ENCODE measurements around the gene PPIE. TPM values are rescaled to one million over a fixed set of nuclear protein-coding genes. Genes with fewer than 3 reads are reported as not detected.
A peak's percentile ranks its signal among the peaks of the same experiment; 100 is the strongest.
"Not testable (repeated sequence)": the region's sequence is repeated elsewhere in the genome, so short reads cannot be mapped to it uniquely, and the experiment has no call there.

Gene PPIE
- total RNA-seq, 1 donor from 2014 or later = 32.4 TPM

GRCh38 chr1:39798859-39799769 is 60.4 kb downstream of the PPIE start:
- H3K27ac ChIP-seq; H3K27me3 ChIP-seq; DNase-seq (ENCODE audit: extremely low spot score in 2 of 2); H3K36me3 ChIP-seq; H3K4me3 ChIP-seq; intact Hi-C loops (cut with DNase I); H3K9me3 ChIP-seq; H3K4me1 ChIP-seq: not testable (repeated sequence)
- TF ChIP-seq POLR2AphosphoS5 (IDR thresholded peaks at IDR 0.05; ENCODE audit: insufficient read depth in 1 of 2, low read depth in 1 of 2) = peak in 1 of 2 donors; percentile 13

- Histone ChIP-seq H3K4me1 (no peaks in the 10 kb centered on the region), H3K4me3 (no peak overlapping the region), H3K36me3 (no peaks in the 10 kb centered on the region), H3K27me3 (no peaks in the 10 kb centered on the region), H3K27ac (no peak overlapping the region), H3K9me3 (no peaks in the 10 kb centered on the region)
- TF ChIP-seq POLR2A (IDR thresholded peaks at IDR 0.05) (no peak), POLR2AphosphoS5 (IDR thresholded peaks at IDR 0.05; ENCODE audit: insufficient read depth in 1 of 2, low read depth in 1 of 2) (no peak), CTCF (IDR thresholded peaks at IDR 0.05) (peak; percentile 46 to 58 (median 57))
- DNase-seq (ENCODE audit: extremely low spot score in 2 of 2) = no peak
- intact Hi-C loops (cut with DNase I) = no loop called here
These were observed 61.2 kb downstream of the PPIE start for GRCh38 chr1:39799770-39800470.

- no peaks in the 10 kb centered on the region for H3K9me3 ChIP-seq
- no peaks in the 10 kb centered on the region for H3K36me3 ChIP-seq
- TF ChIP-seq CTCF (IDR thresholded peaks at IDR 0.05) (no peak), POLR2AphosphoS5 (IDR thresholded peaks at IDR 0.05; ENCODE audit: insufficient read depth in 1 of 2, low read depth in 1 of 2) (no peak), POLR2A (IDR thresholded peaks at IDR 0.05) (no peak)
- H3K4me3 ChIP-seq = no peak overlapping the region
- DNase-seq (ENCODE audit: extremely low spot score in 2 of 2) = no peak
- intact Hi-C loops (cut with DNase I) = no loop called here
- no peaks in the 10 kb centered on the region for H3K4me1 ChIP-seq
- no peak overlapping the region for H3K27ac ChIP-seq
- no peaks in the 10 kb centered on the region for H3K27me3 ChIP-seq
These were observed 61.8 kb downstream of the PPIE start for GRCh38 chr1:39800471-39800835.

DNA sequence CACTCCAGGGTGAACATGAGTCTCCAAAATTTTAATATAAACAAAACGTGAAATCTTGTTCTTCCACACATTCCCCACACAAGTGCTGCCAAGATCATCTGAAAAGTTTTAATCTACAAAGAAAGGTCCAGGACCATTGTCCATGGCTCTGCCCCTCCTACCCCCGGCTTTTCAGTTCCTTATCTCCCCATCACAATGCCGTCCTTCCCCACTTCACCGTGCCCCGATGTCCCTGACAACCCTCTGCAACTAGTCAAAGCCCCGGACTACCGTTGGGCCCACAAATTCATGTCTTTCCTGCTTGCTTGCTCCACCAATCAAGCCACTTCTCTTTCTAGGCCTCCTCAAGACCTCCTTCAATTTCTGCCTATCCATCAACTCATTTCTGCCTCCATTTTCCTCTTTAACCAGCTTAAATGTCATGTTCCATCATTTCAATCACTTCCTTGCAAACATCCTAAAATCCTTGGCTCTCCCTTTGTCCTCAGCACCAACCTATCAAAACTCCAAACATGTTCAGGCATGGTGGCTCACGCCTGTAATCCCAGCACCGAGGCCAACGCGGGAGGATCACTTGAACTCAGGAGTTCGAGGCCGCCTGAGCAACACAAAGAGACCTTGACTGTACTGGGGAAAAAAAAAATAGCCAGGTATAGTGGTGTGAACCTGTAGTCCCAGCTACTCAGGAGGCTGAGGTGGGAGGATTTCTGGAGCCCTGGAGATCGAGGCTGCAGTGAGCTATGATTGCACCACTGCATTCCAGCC is 64.0 kb downstream of the PPIE start:
- Histone ChIP-seq H3K4me3 (no peak overlapping the region), H3K9me3 (no peaks in the 10 kb centered on the region), H3K36me3 (no peaks in the 10 kb centered on the region), H3K27ac (no peak overlapping the region), H3K27me3 (no peaks in the 10 kb centered on the region), H3K4me1 (no peaks in the 10 kb centered on the region)
- DNase-seq (ENCODE audit: extremely low spot score in 2 of 2) = no peak
- intact Hi-C loops (cut with DNase I) = no loop called here
- TF ChIP-seq POLR2AphosphoS5 (IDR thresholded peaks at IDR 0.05; ENCODE audit: insufficient read depth in 1 of 2, low read depth in 1 of 2) = no peak
- TF ChIP-seq POLR2A (IDR thresholded peaks at IDR 0.05) = no peak
- no peak for TF ChIP-seq CTCF (IDR thresholded peaks at IDR 0.05)

- TF ChIP-seq POLR2AphosphoS5 (IDR thresholded peaks at IDR 0.05; ENCODE audit: insufficient read depth in 1 of 2, low read depth in 1 of 2) = no peak
- Histone ChIP-seq H3K9me3 (no peaks in the 10 kb centered on the region), H3K4me1 (no peaks in the 10 kb centered on the region), H3K27ac (no peak overlapping the region), H3K27me3 (no peaks in the 10 kb centered on the region), H3K36me3 (no peaks in the 10 kb centered on the region), H3K4me3 (no peak overlapping the region)
- no peak for DNase-seq (ENCODE audit: extremely low spot score in 2 of 2)
- intact Hi-C loops (cut with DNase I) = no loop called here
These were observed 66.7 kb downstream of the PPIE start for GRCh38 chr1:39805385-39805784.
